Astrocyte (in vitro differentiated cells and primary cell): ENCODE results near the gene JPH3. TPM values are rescaled to one million over a fixed set of nuclear protein-coding genes. Genes with fewer than 3 reads are reported as not detected.

ENCODE experiments used
- DNase-seq: peaks from one replicate; pipeline ENCODE4 v3.0.0-alpha.2; 2010; ENCODE audit warnings: low read depth
- FAIRE-seq: peaks from 2 replicates; lab custom pipeline; 2011; peaks lifted over from hg19 to GRCh38; lab: Jason Lieb, UNC
- H2AFZ ChIP-seq: 2 replicates; pipeline ENCODE4 v1.6.0; 2012; ENCODE audit warnings: low read depth, low read length, inconsistent platforms
- H3K27ac ChIP-seq: 2 replicates; pipeline ENCODE4 v1.5.1; 2011; ENCODE audit warnings: low read depth, low read length, inconsistent platforms
- H3K27me3 ChIP-seq: 2 replicates; pipeline ENCODE4 v1.6.0; 2011; ENCODE audit warnings: low read length, inconsistent platforms; ENCODE audit not compliant: insufficient read depth
- H3K36me3 ChIP-seq: 2 replicates; pipeline ENCODE4 v1.5.1; 2011; ENCODE audit warnings: low read length, inconsistent platforms; ENCODE audit not compliant: insufficient read depth
- H3K4me1 ChIP-seq: 2 replicates; pipeline ENCODE4 v1.5.1; 2011; ENCODE audit warnings: low read length, inconsistent platforms; ENCODE audit not compliant: insufficient read depth
- H3K4me2 ChIP-seq: 2 replicates; pipeline ENCODE4 v1.6.0; 2012; ENCODE audit warnings: low read length, inconsistent platforms
- H3K4me3 ChIP-seq: 2 replicates; pipeline ENCODE4 v1.5.1; 2011; ENCODE audit warnings: low read depth, mild to moderate bottlenecking, low read length, inconsistent platforms; ENCODE audit not compliant: insufficient read depth
- H3K79me2 ChIP-seq: 2 replicates; pipeline ENCODE4 v1.6.0; 2012; ENCODE audit warnings: mild to moderate bottlenecking, low read length, inconsistent platforms; ENCODE audit not compliant: insufficient read depth
- H3K9ac ChIP-seq: 2 replicates; pipeline ENCODE4 v1.6.0; 2012; ENCODE audit warnings: mild to moderate bottlenecking, low read length, inconsistent platforms
- H3K9me3 ChIP-seq: 2 replicates; pipeline ENCODE4 v1.5.1; 2012; ENCODE audit warnings: low read depth, mild to moderate bottlenecking, low read length, inconsistent platforms; ENCODE audit not compliant: insufficient read depth
- H4K20me1 ChIP-seq: 2 replicates; pipeline ENCODE4 v1.6.0; 2012; ENCODE audit warnings: low read length, inconsistent platforms; ENCODE audit not compliant: insufficient read depth
- H3K27ac Mint-ChIP-seq: one replicate; pipeline ENCODE4 v1.8.0; 2021; ENCODE audit warnings: mild to moderate bottlenecking, mixed read lengths; ENCODE audit not compliant: unreplicated experiment
- H3K27me3 Mint-ChIP-seq: one replicate; pipeline ENCODE4 v1.8.0; 2021; ENCODE audit warnings: low read depth, mixed read lengths; ENCODE audit not compliant: unreplicated experiment
- H3K36me3 Mint-ChIP-seq: one replicate; pipeline ENCODE4 v1.8.0; 2021; ENCODE audit warnings: low read depth, mixed read lengths; ENCODE audit not compliant: unreplicated experiment
- H3K4me1 Mint-ChIP-seq: one replicate; pipeline ENCODE4 v1.8.0; 2021; ENCODE audit warnings: low read depth, mixed read lengths; ENCODE audit not compliant: unreplicated experiment
- H3K4me3 Mint-ChIP-seq: one replicate; pipeline ENCODE4 v1.8.0; 2021; ENCODE audit warnings: mild to moderate bottlenecking, moderate library complexity, mixed read lengths; ENCODE audit not compliant: unreplicated experiment
- H3K9me3 Mint-ChIP-seq: one replicate; pipeline ENCODE4 v1.8.0; 2021; ENCODE audit warnings: mild to moderate bottlenecking, mixed read lengths; ENCODE audit not compliant: unreplicated experiment
- EZH2 ChIP-seq: IDR thresholded peaks from 2 replicates; pipeline ENCODE4 v1.6.1; 2012; ENCODE audit warnings: mild to moderate bottlenecking, low read length, inconsistent platforms; ENCODE audit not compliant: insufficient read depth
- total RNA-seq: library from RNA; stranded (reverse); gene quantifications from 2 replicates; pipeline ENCODE4 v1.2.1, GENCODE V29; 2021
- TF ChIP-seq, protein P1 (sequence below): IDR thresholded peaks from 2 replicates; pipeline ENCODE4 v1.5.1; 2011; ENCODE audit warnings: low read depth, mild to moderate bottlenecking, inconsistent platforms, low read length, moderate library complexity; ENCODE audit not compliant: insufficient read depth

The JPH3 gene
- total RNA-seq, 1 donor from 2014 or later = 8.6 TPM

DNA sequence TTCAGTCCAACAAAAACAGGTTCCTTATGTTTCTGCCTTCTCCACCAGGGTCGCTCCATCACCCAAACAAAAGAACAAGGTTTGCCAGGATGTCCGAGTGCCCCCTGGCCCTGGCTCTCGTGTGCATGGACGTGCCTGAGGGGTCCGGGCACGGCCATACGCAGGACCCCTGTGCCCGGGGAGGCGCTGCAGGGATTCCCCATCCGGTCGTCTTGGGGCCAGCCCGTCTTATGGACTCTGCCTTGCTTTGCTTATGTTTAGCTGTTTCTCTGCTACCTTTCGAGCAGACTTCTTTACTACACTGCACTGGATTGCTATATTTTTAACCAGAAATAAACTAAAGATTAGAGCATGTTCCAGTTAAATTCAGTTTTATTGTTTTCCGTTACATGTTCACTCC lies 95.5 kb downstream of the JPH3 start:
- Histone ChIP-seq H4K20me1 (peaks cover 11% of the 10 kb centered on the region), H3K79me2 (no peaks in the 10 kb centered on the region), H3K36me3 (no peaks in the 10 kb centered on the region), H3K9ac (no peak overlapping the region), H3K4me3 (no peak overlapping the region), H3K27ac (no peak overlapping the region), H3K9me3 (no peaks in the 10 kb centered on the region), H3K4me2 (no peak overlapping the region), H3K27me3 (no peaks in the 10 kb centered on the region), H3K4me1 (no peaks in the 10 kb centered on the region), H2AFZ (no peak overlapping the region)
- TF ChIP-seq EZH2 = no peak
- TF ChIP-seq, protein P1, sequence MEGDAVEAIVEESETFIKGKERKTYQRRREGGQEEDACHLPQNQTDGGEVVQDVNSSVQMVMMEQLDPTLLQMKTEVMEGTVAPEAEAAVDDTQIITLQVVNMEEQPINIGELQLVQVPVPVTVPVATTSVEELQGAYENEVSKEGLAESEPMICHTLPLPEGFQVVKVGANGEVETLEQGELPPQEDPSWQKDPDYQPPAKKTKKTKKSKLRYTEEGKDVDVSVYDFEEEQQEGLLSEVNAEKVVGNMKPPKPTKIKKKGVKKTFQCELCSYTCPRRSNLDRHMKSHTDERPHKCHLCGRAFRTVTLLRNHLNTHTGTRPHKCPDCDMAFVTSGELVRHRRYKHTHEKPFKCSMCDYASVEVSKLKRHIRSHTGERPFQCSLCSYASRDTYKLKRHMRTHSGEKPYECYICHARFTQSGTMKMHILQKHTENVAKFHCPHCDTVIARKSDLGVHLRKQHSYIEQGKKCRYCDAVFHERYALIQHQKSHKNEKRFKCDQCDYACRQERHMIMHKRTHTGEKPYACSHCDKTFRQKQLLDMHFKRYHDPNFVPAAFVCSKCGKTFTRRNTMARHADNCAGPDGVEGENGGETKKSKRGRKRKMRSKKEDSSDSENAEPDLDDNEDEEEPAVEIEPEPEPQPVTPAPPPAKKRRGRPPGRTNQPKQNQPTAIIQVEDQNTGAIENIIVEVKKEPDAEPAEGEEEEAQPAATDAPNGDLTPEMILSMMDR = no peak
- Mint-ChIP-seq H3K9me3 (no peaks in the 10 kb centered on the region), H3K27me3 (no peaks in the 10 kb centered on the region), H3K4me1 (no peaks in the 10 kb centered on the region), H3K36me3 (peaks cover 18% of the 10 kb centered on the region), H3K27ac (no peak overlapping the region), H3K4me3 (no peak overlapping the region)
- DNase-seq (no peak), FAIRE-seq (no peak)

DNA sequence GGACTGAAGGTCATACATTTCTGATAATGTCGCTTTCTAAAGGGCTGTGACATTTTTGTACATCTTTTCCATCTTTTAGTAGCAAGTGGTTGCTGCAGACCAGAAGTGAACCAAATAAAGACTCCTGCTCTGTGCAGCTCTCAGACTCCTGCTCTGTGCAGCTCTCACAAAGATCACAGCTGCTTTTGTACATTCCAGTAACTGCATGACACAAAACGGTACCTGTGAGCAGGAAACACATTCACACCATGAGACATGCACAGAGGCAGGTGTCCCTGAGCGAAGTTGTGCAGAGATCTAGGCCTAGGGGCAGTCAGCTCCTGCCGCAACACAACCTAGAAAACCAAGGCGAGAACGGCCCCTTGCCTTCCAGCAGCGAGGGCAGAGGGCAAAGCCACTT lies 95.9 kb downstream of the JPH3 start:
- H3K36me3 Mint-ChIP-seq = peaks cover 18% of the 10 kb centered on the region
- H3K4me3 ChIP-seq = no peak overlapping the region
- H3K4me2 ChIP-seq = no peak overlapping the region
- TF ChIP-seq, protein P1 = no peak
- no peak for TF ChIP-seq EZH2
- H3K9me3 ChIP-seq = no peaks in the 10 kb centered on the region
- no peaks in the 10 kb centered on the region for H3K9me3 Mint-ChIP-seq
- no peak overlapping the region for H2AFZ ChIP-seq
- no peaks in the 10 kb centered on the region for H3K36me3 ChIP-seq
- H3K4me3 Mint-ChIP-seq = no peak overlapping the region
- no peak for DNase-seq
- H3K79me2 ChIP-seq = no peaks in the 10 kb centered on the region
- FAIRE-seq = no peak
- H4K20me1 ChIP-seq = peaks cover 11% of the 10 kb centered on the region
- H3K4me1 ChIP-seq = no peaks in the 10 kb centered on the region
- H3K27ac ChIP-seq = no peak overlapping the region
- no peak overlapping the region for H3K9ac ChIP-seq
- no peak overlapping the region for H3K27ac Mint-ChIP-seq
- H3K27me3 Mint-ChIP-seq = no peaks in the 10 kb centered on the region
- H3K27me3 ChIP-seq = no peaks in the 10 kb centered on the region
- no peaks in the 10 kb centered on the region for H3K4me1 Mint-ChIP-seq

DNA sequence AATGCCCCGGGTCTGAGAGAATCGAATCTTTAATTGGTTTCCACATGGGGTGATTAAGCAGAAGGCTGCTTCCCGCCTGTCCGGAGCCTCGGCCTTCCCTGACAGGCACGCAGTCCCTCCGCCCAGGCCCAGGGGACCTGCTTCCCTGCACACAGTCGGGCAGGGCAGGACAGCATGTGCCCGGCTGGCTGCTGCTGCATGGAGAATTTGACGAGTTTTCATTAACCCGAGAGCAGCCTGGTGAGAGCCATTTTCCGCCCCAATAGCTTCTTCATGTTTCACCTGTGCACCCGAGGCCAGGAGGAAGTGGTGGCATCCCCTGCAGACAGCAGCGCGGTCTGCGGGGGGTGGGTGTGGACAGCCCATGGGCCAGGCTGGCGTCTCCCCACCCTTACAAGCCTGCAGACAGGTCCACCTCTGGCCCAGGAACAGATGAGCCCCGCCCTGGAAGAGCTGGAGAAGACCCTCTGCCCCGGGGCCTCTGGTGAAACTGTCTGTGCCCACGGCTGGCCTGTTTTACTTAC lies 96.4 kb downstream of the JPH3 start:
- H3K27ac ChIP-seq = no peak overlapping the region
- H3K9ac ChIP-seq = no peak overlapping the region
- no peaks in the 10 kb centered on the region for H3K4me1 ChIP-seq
- H3K4me3 ChIP-seq = no peak overlapping the region
- FAIRE-seq (no peak), DNase-seq (no peak)
- no peaks in the 10 kb centered on the region for H3K79me2 ChIP-seq
- no peak overlapping the region for H3K4me3 Mint-ChIP-seq
- H3K9me3 Mint-ChIP-seq = no peaks in the 10 kb centered on the region
- no peak for TF ChIP-seq EZH2
- TF ChIP-seq, protein P1 = no peak
- no peaks in the 10 kb centered on the region for H3K36me3 ChIP-seq
- H3K9me3 ChIP-seq = no peaks in the 10 kb centered on the region
- H3K27me3 Mint-ChIP-seq = no peaks in the 10 kb centered on the region
- H3K27me3 ChIP-seq = no peaks in the 10 kb centered on the region
- H3K4me2 ChIP-seq = no peak overlapping the region
- peaks cover 11% of the 10 kb centered on the region for H4K20me1 ChIP-seq
- no peaks in the 10 kb centered on the region for H3K4me1 Mint-ChIP-seq
- H3K36me3 Mint-ChIP-seq = peaks cover 18% of the 10 kb centered on the region
- H2AFZ ChIP-seq = no peak overlapping the region
- H3K27ac Mint-ChIP-seq = no peak overlapping the region
